Loucy (cell line): Measurements from ENCODE around the gene OR10A2.

Experiments used
- H2AFZ ChIP-seq: fragments of 200-600 bp; sonication (generic); 2 replicates; pipeline ENCODE4 v1.6.0; 2016; ENCODE audit warnings: antibody characterized with exemption, mild to moderate bottlenecking, low read length, moderate library complexity
- H3F3A ChIP-seq: fragments of 200-600 bp; 2 replicates; pipeline ENCODE4 v1.6.0; 2016; ENCODE audit warnings: antibody characterized with exemption, low read depth, mild to moderate bottlenecking
- H3K27me3 ChIP-seq: fragments of 200-600 bp; sonication (generic); 2 replicates; pipeline ENCODE4 v1.6.1; 2014; ENCODE audit warnings: low read length, mild to moderate bottlenecking; ENCODE audit not compliant: insufficient read depth, poor library complexity, severe bottlenecking
- H3K36me3 ChIP-seq: fragments of 200-600 bp; sonication (generic); 2 replicates; pipeline ENCODE4 v1.6.1; 2016; ENCODE audit warnings: low read length; ENCODE audit not compliant: insufficient read depth
- H3K4me1 ChIP-seq: fragments of 200-600 bp; sonication (generic); 2 replicates; pipeline ENCODE4 v1.5.1; 2014; ENCODE audit warnings: low read length, mild to moderate bottlenecking; ENCODE audit not compliant: insufficient read depth, poor library complexity, severe bottlenecking
- H3K4me2 ChIP-seq: fragments of 200-600 bp; sonication (generic); 2 replicates; pipeline ENCODE4 v1.6.0; 2014; ENCODE audit warnings: antibody characterized with exemption, low read length, low read depth, mild to moderate bottlenecking; ENCODE audit not compliant: poor library complexity, severe bottlenecking
- H3K4me3 ChIP-seq: fragments of 200-600 bp; sonication (generic); 2 replicates; pipeline ENCODE4 v1.5.1; 2014; ENCODE audit warnings: low read length, mild to moderate bottlenecking, mixed read lengths; ENCODE audit not compliant: poor library complexity, severe bottlenecking
- H3K79me2 ChIP-seq: fragments of 200-600 bp; sonication (generic); 2 replicates; pipeline ENCODE4 v1.6.1; 2014; ENCODE audit warnings: low read length; ENCODE audit not compliant: insufficient read depth
- H3K9ac ChIP-seq: fragments of 200-600 bp; sonication (generic); 2 replicates; pipeline ENCODE4 v1.6.0; 2014; ENCODE audit warnings: mild to moderate bottlenecking, low read depth, low read length, moderate library complexity; ENCODE audit not compliant: poor library complexity, severe bottlenecking
- H3K9me2 ChIP-seq: fragments of 200-600 bp; sonication (generic); replicated peaks from 2 replicates; pipeline ENCODE4 v1.6.1; 2016; ENCODE audit warnings: low read depth, low read length, mixed read lengths
- H3K9me3 ChIP-seq: fragments of 200-600 bp; sonication (generic); 2 replicates; pipeline ENCODE4 v1.6.1; 2014; ENCODE audit warnings: mild to moderate bottlenecking, antibody characterized with exemption, low read length, low read depth; ENCODE audit not compliant: insufficient read depth
- H4K20me1 ChIP-seq: fragments of 200-600 bp; sonication (generic); 2 replicates; pipeline ENCODE4 v1.6.0; 2014; ENCODE audit warnings: antibody characterized with exemption, low read length, mild to moderate bottlenecking; ENCODE audit not compliant: insufficient read depth, poor library complexity, severe bottlenecking
- EZH2phosphoT487 ChIP-seq: fragments of 200-600 bp; IDR thresholded peaks from 2 replicates; pipeline ENCODE4 v1.6.1; 2018; ENCODE audit warnings: antibody characterized with exemption, mild to moderate bottlenecking, moderate library complexity, borderline replicate concordance
- TF ChIP-seq, protein P1 (sequence below): fragments of 200-600 bp; sonication (generic); conservative IDR thresholded peaks from 2 replicates; pipeline ENCODE4 v1.5.1; 2014; ENCODE audit warnings: mild to moderate bottlenecking, antibody characterized with exemption, low read length

The OR10A2 gene

DNA sequence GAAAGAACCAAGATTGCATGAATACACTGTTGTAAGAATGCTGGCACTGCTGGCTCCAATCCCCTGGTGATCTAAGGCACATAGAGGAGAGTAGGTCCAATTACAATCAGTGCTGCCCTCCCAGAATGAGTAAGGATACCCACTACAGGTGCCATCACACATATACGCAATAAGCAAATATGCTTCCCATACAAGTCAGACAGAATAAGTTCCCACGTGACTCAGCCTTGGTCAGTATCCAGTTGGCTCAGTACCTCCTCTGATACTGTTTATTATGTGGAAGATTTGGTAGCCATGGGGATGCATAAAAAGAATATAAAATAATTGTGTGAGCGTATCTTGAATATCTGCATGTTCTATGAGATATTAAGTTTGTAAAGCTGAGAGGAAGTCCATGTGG lies 49.1 kb downstream of the OR10A2 start:
- Histone ChIP-seq H4K20me1 (no peaks in the 10 kb centered on the region), H3K36me3 (no peaks in the 10 kb centered on the region), H3K4me1 (no peaks in the 10 kb centered on the region), H3K9ac (no peak overlapping the region), H3K9me2 (no peaks in the 10 kb centered on the region), H3K9me3 (no peaks in the 10 kb centered on the region), H3K79me2 (no peaks in the 10 kb centered on the region), H3F3A (no peaks in the 10 kb centered on the region), H3K4me3 (no peak overlapping the region), H3K27me3 (no peaks in the 10 kb centered on the region), H3K4me2 (no peak overlapping the region), H2AFZ (no peak overlapping the region)
- TF ChIP-seq, protein P1, sequence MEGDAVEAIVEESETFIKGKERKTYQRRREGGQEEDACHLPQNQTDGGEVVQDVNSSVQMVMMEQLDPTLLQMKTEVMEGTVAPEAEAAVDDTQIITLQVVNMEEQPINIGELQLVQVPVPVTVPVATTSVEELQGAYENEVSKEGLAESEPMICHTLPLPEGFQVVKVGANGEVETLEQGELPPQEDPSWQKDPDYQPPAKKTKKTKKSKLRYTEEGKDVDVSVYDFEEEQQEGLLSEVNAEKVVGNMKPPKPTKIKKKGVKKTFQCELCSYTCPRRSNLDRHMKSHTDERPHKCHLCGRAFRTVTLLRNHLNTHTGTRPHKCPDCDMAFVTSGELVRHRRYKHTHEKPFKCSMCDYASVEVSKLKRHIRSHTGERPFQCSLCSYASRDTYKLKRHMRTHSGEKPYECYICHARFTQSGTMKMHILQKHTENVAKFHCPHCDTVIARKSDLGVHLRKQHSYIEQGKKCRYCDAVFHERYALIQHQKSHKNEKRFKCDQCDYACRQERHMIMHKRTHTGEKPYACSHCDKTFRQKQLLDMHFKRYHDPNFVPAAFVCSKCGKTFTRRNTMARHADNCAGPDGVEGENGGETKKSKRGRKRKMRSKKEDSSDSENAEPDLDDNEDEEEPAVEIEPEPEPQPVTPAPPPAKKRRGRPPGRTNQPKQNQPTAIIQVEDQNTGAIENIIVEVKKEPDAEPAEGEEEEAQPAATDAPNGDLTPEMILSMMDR: no peak
- TF ChIP-seq EZH2phosphoT487: no peak

GRCh38 chr11:6919698-6920097 lies 56.8 kb downstream of the OR10A2 start:
- Histone ChIP-seq H3K4me3 (no peak overlapping the region), H3K36me3 (no peaks in the 10 kb centered on the region)
- TF ChIP-seq, protein P1: no peak
- TF ChIP-seq EZH2phosphoT487: no peak

DNA sequence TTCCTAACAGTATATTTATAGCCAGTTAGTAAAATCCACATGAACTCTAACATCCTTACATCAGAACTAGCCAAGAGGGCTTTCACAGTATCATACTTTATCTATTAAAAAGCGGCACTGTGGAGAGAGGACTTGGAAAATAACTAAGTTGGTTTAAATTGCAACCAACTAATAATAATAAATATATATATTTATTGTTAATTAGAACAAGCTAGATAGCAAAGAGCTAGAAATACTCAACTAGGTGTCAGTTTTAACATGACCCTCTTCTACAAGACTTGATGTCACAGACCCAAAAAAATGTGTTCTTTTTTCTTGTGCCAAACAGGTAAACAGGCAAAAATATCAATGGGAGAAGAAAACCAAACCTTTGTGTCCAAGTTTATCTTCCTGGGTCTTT lies 57.8 kb downstream of the OR10A2 start, which contains the start of gene OR2D3:
Gene OR2D3 (plus strand): TSS at position 301 of the 400 bp plus-strand sequence. CDS start 0 bp downstream, at position 301.
- Histone ChIP-seq H3K4me2 (no peak within 1 kb of the TSS), H2AFZ (no peak within 1 kb of the TSS), H3F3A (no peaks in the 10 kb centered on the region), H3K79me2 (no peaks in the 10 kb centered on the region), H3K4me3 (no peak within 1 kb of the TSS), H3K27me3 (no peaks in the 10 kb centered on the region), H4K20me1 (no peaks in the 10 kb centered on the region), H3K4me1 (no peaks in the 10 kb centered on the region), H3K36me3 (no peaks in the 10 kb centered on the region), H3K9ac (no peak within 1 kb of the TSS), H3K9me3 (no peaks in the 10 kb centered on the region), H3K9me2 (no peaks in the 10 kb centered on the region)
- TF ChIP-seq, protein P1: no peak
- no peak for TF ChIP-seq EZH2phosphoT487

More at GRCh38 chr11:6919698-6920097, 56.8 kb downstream of the OR10A2 start:
- Histone ChIP-seq H3F3A (no peaks in the 10 kb centered on the region), H3K9me3 (no peaks in the 10 kb centered on the region), H3K4me1 (no peaks in the 10 kb centered on the region), H2AFZ (no peak overlapping the region), H4K20me1 (no peaks in the 10 kb centered on the region), H3K4me2 (no peak overlapping the region), H3K27me3 (no peaks in the 10 kb centered on the region), H3K9ac (no peak overlapping the region), H3K9me2 (no peaks in the 10 kb centered on the region), H3K79me2 (no peaks in the 10 kb centered on the region)
